ENCODE measurements around the gene SIPA1L3.

SIPA1L3 gene

GRCh38 chr19:37975596-37976515, 68.8 kb downstream of the SIPA1L3 start:
- DNase-seq (ENCODE audit: low read depth), result no peak

GRCh38 chr19:37977391-37977790, 70.4 kb downstream of the SIPA1L3 start:
- no peak for DNase-seq (ENCODE audit: low read depth)

- DNase-seq (ENCODE audit: low read depth), result peak; percentile 22
These were observed 71.0 kb downstream of the SIPA1L3 start for GRCh38 chr19:37977992-37978391.

- no peak for DNase-seq (ENCODE audit: low read depth)
These were observed 72.6 kb downstream of the SIPA1L3 start for GRCh38 chr19:37979547-37980082.

GRCh38 chr19:37980419-37981170, 73.6 kb downstream of the SIPA1L3 start:
- no peak for DNase-seq (ENCODE audit: low read depth)

GRCh38 chr19:37981785-37982475, 74.9 kb downstream of the SIPA1L3 start:
- no peak for DNase-seq (ENCODE audit: low read depth)

GRCh38 chr19:37982655-37983054, 75.6 kb downstream of the SIPA1L3 start:
- DNase-seq (ENCODE audit: low read depth), result no peak

GRCh38 chr19:37983153-37983552, 76.1 kb downstream of the SIPA1L3 start:
- DNase-seq (ENCODE audit: low read depth), result peak; percentile 34

GRCh38 chr19:37983916-37984315, 76.9 kb downstream of the SIPA1L3 start:
- DNase-seq (ENCODE audit: low read depth), result no peak

- no peak for DNase-seq (ENCODE audit: low read depth)
These were observed 79.2 kb downstream of the SIPA1L3 start for GRCh38 chr19:37986048-37986750.

GRCh38 chr19:37987356-37988332, 80.6 kb downstream of the SIPA1L3 start:
- no peak for DNase-seq (ENCODE audit: low read depth)

- DNase-seq (ENCODE audit: low read depth), result no peak
These were observed 82.0 kb downstream of the SIPA1L3 start for GRCh38 chr19:37988758-37989635.

- DNase-seq (ENCODE audit: low read depth), result peak; percentile 33
These were observed 82.8 kb downstream of the SIPA1L3 start for GRCh38 chr19:37989855-37990254.

GRCh38 chr19:37990362-37990761, 83.4 kb downstream of the SIPA1L3 start:
- no peak for DNase-seq (ENCODE audit: low read depth)

GRCh38 chr19:37991176-37991835, 84.3 kb downstream of the SIPA1L3 start:
- DNase-seq (ENCODE audit: low read depth), result peak; percentile 25

- no peak for DNase-seq (ENCODE audit: low read depth)
These were observed 84.8 kb downstream of the SIPA1L3 start for GRCh38 chr19:37991841-37992248.

- no peak for DNase-seq (ENCODE audit: low read depth)
These were observed 85.8 kb downstream of the SIPA1L3 start for GRCh38 chr19:37992761-37993160.

- DNase-seq (ENCODE audit: low read depth), result no peak
These were observed 87.8 kb downstream of the SIPA1L3 start for GRCh38 chr19:37994823-37995130.

- DNase-seq (ENCODE audit: low read depth), result no peak
These were observed 88.3 kb downstream of the SIPA1L3 start for GRCh38 chr19:37995346-37995745.

Measured in fibroblast of gingiva (primary cell).